GM19455 (cell line): ENCODE results near the gene PCDHGA8.
"Not testable (repeated sequence)": the region's sequence is repeated elsewhere in the genome, so short reads cannot be mapped to it uniquely, and the experiment has no call there.

ENCODE experiments used
- ATAC-seq: cut with Tn5 transposase; IDR thresholded peaks from one replicate; pipeline ENCODE4 v1.9.1; 2021; ENCODE audit not compliant: unreplicated experiment

PCDHGA8 gene

GRCh38 chr5:141369994-141370848 is 22.2 kb upstream of the PCDHGA8 start, which contains the start of gene PCDHGB3:
Gene PCDHGB3 (plus strand): TSS chr5:141370242. CDS start chr5:141370395, 153 bp downstream.
- peak; percentile 98 for ATAC-seq

GRCh38 chr5:141371572-141372475 is 20.6 kb upstream of the PCDHGA8 start:
- ATAC-seq, result no peak

GRCh38 chr5:141373673-141374317 is 18.6 kb upstream of the PCDHGA8 start, which contains the start of gene PCDHGA6:
Gene PCDHGA6 (plus strand): TSS chr5:141373891. CDS start chr5:141374084, 193 bp downstream.
- no peak for ATAC-seq

DNA sequence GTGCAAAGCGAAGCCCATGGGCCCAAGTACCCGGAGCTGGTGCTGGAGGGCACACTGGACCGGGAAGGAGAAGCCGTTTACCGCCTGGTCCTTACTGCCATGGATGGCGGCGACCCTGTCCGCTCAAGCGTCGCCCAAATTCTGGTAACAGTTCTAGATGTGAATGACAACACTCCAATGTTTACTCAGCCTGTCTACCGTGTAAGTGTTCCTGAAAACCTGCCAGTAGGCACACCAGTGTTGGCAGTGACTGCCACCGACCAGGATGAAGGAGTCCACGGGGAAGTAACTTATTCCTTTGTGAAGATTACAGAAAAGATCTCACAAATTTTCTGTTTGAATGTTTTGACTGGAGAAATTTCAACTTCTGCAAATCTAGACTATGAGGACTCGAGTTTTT is 17.8 kb upstream of the PCDHGA8 start:
- ATAC-seq, result no peak

DNA sequence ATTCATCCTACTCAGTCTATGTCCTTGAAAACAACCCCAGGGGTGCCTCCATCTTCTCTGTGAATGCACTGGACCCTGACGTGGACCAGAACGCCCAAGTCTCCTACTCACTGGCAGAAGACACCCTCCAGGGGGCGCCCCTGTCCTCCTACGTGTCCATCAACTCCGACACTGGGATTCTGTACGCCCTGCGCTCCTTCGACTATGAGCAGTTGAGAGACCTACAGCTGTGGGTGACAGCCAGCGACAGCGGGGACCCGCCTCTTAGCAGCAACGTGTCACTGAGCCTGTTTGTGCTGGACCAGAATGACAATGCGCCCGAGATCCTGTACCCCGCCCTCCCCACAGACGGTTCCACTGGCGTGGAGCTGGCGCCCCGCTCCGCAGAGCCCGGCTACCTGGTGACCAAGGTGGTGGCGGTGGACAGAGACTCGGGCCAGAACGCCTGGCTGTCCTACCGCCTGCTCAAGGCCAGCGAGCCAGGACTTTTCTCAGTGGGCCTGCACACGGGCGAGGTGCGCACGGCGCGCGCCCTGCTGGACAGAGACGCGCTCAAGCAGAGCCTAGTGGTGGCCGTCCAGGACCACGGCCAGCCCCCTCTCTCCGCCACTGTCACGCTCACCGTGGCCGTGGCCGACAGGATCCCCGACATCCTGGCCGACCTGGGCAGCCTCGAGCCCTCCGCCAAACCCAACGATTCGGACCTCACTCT is 16.8 kb upstream of the PCDHGA8 start:
- not testable (repeated sequence) for ATAC-seq

GRCh38 chr5:141382469-141383294 is 9.8 kb upstream of the PCDHGA8 start, which contains the start of gene PCDHGA7:
Gene PCDHGA7 (plus strand): TSS chr5:141382742. CDS start chr5:141382900, 158 bp downstream.
- ATAC-seq, result no peak

DNA sequence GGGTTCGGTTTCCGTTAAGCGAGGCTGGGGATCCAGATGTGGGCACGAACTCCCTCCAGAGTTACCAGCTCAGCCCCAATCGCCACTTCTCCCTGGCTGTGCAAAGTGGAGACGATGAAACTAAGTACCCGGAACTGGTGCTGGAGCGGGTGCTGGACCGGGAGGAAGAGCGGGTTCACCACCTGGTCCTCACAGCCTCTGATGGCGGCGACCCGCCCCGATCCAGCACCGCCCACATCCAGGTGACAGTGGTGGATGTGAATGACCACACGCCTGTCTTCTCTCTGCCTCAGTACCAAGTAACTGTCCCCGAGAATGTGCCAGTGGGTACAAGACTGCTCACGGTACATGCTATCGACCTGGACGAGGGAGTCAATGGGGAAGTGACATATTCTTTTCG is 9.1 kb upstream of the PCDHGA8 start:
- no peak for ATAC-seq

- no peak for ATAC-seq
Observed at GRCh38 chr5:141384471-141385267, 7.8 kb upstream of the PCDHGA8 start.

- ATAC-seq, result not testable (repeated sequence)
Observed at GRCh38 chr5:141387557-141388311, 4.7 kb upstream of the PCDHGA8 start, which contains the start of gene PCDHGB4. Gene PCDHGB4 (plus strand): TSS chr5:141387698. CDS start chr5:141387885, 187 bp downstream.

DNA sequence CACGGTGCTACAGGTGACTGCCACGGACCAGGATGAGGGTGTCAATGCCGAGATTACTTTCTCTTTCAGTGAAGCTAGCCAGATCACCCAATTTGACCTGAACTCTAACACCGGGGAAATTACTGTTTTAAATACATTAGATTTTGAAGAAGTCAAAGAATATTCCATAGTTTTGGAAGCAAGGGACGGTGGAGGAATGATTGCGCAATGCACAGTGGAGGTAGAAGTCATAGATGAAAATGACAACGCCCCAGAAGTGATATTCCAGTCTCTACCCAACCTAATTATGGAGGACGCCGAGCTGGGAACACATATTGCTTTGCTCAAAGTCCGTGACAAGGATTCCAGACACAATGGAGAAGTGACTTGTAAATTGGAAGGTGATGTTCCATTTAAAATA is 3.8 kb upstream of the PCDHGA8 start:
- ATAC-seq, result no peak

DNA sequence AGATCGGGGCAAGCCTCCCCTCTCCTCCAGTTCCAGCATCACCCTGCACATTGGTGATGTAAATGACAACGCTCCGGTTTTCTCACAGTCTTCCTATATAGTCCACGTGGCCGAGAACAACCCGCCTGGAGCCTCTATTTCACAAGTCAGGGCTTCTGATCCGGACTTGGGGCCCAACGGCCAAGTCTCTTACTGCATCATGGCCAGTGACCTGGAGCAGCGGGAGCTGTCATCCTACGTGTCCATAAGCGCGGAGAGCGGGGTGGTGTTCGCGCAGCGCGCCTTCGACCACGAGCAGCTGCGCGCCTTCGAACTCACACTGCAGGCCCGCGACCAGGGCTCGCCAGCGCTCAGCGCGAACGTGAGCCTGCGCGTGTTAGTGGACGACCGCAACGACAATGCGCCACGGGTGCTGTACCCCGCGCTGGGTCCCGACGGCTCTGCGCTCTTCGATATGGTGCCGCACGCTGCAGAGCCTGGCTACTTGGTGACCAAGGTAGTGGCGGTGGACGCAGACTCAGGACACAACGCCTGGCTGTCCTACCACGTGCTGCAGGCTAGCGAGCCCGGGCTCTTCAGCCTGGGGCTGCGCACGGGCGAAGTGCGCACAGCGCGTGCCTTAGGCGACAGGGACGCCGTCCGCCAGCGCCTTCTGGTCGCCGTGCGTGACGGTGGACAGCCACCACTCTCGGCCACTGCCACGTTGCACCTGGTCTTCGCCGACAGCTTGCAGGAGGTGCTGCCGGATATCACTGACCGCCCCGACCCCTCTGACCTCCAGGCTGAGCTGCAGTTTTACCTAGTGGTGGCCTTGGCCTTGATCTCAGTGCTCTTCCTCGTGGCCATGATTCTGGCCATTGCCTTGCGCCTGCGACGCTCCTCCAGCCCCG is 3.0 kb upstream of the PCDHGA8 start:
- no peak for ATAC-seq

- ATAC-seq, result no peak
Observed at GRCh38 chr5:141393267-141393666, 834 bp downstream of the PCDHGA8 start.

DNA sequence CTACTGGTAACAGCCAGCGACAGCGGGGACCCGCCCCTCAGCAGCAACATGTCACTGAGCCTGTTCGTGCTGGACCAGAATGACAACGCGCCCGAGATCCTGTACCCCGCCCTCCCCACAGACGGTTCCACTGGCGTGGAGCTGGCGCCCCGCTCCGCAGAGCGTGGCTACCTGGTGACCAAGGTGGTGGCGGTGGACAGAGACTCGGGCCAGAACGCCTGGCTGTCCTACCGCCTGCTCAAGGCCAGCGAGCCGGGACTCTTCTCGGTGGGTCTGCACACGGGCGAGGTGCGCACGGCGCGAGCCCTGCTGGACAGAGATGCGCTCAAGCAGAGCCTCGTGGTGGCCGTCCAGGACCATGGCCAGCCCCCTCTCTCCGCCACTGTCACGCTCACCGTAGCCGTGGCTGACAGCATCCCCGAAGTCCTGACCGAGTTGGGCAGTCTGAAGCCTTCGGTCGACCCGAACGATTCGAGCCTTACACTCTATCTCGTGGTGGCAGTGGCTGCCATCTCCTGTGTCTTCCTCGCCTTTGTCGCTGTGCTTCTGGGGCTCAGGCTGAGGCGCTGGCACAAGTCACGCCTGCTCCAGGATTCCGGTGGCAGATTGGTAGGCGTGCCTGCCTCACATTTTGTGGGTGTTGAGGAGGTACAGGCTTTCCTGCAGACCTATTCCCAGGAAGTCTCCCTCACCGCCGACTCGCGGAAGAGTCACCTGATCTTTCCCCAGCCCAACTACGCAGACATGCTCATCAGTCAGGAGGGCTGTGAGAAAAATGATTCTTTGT is 2.2 kb downstream of the PCDHGA8 start:
- not testable (repeated sequence) for ATAC-seq

DNA sequence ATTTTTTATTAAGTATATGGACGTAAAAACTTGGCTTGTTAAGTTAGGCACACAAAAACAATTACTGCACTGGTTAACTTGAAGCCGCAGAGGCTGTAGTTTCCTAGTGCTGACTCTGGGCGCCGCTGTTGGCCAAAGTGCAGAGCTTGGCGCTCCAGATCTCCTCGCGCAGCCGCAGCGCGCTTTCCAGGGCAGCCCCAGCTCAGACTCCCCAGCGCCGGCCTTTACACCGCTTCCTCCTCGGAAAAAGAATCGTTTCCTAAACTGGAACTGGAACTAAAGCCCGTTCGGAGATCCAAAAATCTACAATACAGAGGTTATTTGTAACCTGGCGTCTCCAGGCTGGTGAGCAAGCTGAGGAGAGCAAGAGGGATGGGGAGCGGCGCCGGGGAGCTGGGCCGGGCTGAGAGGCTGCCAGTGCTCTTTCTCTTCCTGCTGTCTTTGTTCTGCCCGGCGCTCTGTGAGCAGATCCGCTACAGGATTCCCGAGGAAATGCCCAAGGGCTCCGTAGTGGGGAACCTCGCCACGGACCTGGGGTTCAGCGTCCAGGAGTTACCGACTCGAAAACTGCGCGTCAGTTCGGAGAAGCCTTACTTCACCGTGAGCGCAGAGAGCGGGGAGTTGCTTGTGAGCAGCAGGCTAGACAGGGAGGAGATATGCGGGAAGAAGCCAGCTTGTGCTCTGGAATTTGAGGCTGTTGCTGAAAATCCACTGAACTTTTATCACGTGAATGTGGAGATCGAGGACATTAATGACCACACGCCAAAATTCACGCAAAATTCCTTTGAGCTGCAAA is 5.5 kb downstream of the PCDHGA8 start, which contains the start of gene PCDHGB5:
Gene PCDHGB5 (plus strand): TSS at position 192 of the 796 bp plus-strand sequence. CDS start 181 bp downstream, at position 373.
- ATAC-seq, result peak; percentile 97

- no peak for ATAC-seq
Observed at GRCh38 chr5:141398608-141399007, 6.2 kb downstream of the PCDHGA8 start.
